IMR-90 (cell line): ENCODE data around the gene LIN52. TPM values are rescaled to one million over a fixed set of nuclear protein-coding genes. Genes with fewer than 3 reads are reported as not detected.

Experiments used
- ATAC-seq: fragments of 200-7000 bp; cut with Tn5 transposase; 2 replicates; pipeline ENCODE4 v1.9.1; 2020; ENCODE audit warnings: low read depth, mild to moderate bottlenecking, moderate library complexity
- BruUV-seq: library from RNA; stranded (reverse); fragments of 400-500 nt; replicated peaks from 2 replicates; lab custom pipeline; 2021; lab: Mats Ljungman, UMichigan
- CTCF ChIA-PET: fragments of 300-600 bp; formaldehyde crosslinking; extraction: SDS; loops from one replicate; lab custom pipeline; 2021; ENCODE audit warnings: antibody characterized with exemption; lab: Yijun Ruan, JAX
- POLR2A ChIA-PET: fragments of 300-600 bp; sonication (Branson Sonifier 250); formaldehyde crosslinking; loops from one replicate; lab custom pipeline; 2022; ENCODE audit warnings: antibody characterized with exemption; ENCODE audit not compliant: unreplicated experiment; lab: Charles Lee
- DNase-seq: peaks from one replicate; pipeline ENCODE4 v3.0.0; 2013
- H2AFZ ChIP-seq: replicated peaks from 2 replicates; pipeline ENCODE3; 2013; ENCODE audit warnings: low read length, mild to moderate bottlenecking; ENCODE audit not compliant: poor library complexity
- H2AK5ac ChIP-seq: 2 replicates; pipeline ENCODE4 v1.6.1; 2013; ENCODE audit warnings: low read depth, low read length, inconsistent platforms
- H2AK9ac ChIP-seq: replicated peaks from 2 replicates; pipeline ENCODE3; 2013; ENCODE audit warnings: mild to moderate bottlenecking, low read depth, low read length, moderate library complexity; ENCODE audit not compliant: poor library complexity
- H2BK120ac ChIP-seq: 2 replicates; pipeline ENCODE4 v1.6.1; 2013; ENCODE audit warnings: low read depth, low read length, inconsistent platforms
- H2BK15ac ChIP-seq: 3 replicates; pipeline ENCODE4 v1.6.1; 2013; ENCODE audit warnings: low read depth, low read length, inconsistent platforms
- H2BK20ac ChIP-seq: 2 replicates; pipeline ENCODE4 v1.6.1; 2013; ENCODE audit warnings: low read depth, mild to moderate bottlenecking, inconsistent platforms, low read length, moderate library complexity
- H2BK5ac ChIP-seq: 2 replicates; pipeline ENCODE4 v1.6.1; 2013; ENCODE audit warnings: mild to moderate bottlenecking, low read depth, low read length, inconsistent platforms; ENCODE audit not compliant: poor library complexity, severe bottlenecking
- H3K14ac ChIP-seq: replicated peaks from 2 replicates; pipeline ENCODE4 v1.6.1; 2013; ENCODE audit warnings: low read depth, low read length, inconsistent platforms
- H3K18ac ChIP-seq: 2 replicates; pipeline ENCODE4 v1.6.1; 2013; ENCODE audit warnings: low read depth, low read length, control low read depth
- H3K23ac ChIP-seq: 2 replicates; pipeline ENCODE4 v1.6.1; 2013; ENCODE audit warnings: low read depth, low read length, inconsistent platforms
- H3K27ac ChIP-seq: 2 replicates; pipeline ENCODE4 v1.5.1; 2013; ENCODE audit warnings: mild to moderate bottlenecking, control low read depth, low read length; ENCODE audit not compliant: insufficient read depth
- H3K27me3 ChIP-seq: 2 replicates; pipeline ENCODE4 v1.6.1; 2013; ENCODE audit warnings: low read length; ENCODE audit not compliant: control insufficient read depth, insufficient read depth
- H3K36me3 ChIP-seq: 2 replicates; pipeline ENCODE4 v1.6.1; 2013; ENCODE audit warnings: low read length, mixed read lengths; ENCODE audit not compliant: control insufficient read depth, insufficient read depth
- H3K4ac ChIP-seq: 2 replicates; pipeline ENCODE4 v1.6.1; 2013; ENCODE audit warnings: low read depth, low read length, inconsistent platforms
- H3K4me1 ChIP-seq: 2 replicates; pipeline ENCODE4 v1.6.1; 2013; ENCODE audit warnings: low read length, mixed read lengths; ENCODE audit not compliant: control insufficient read depth, insufficient read depth
- H3K4me2 ChIP-seq: 2 replicates; pipeline ENCODE4 v1.6.1; 2013; ENCODE audit warnings: low read depth, mild to moderate bottlenecking, control low read depth, low read length, moderate library complexity
- H3K4me3 ChIP-seq: 2 replicates; pipeline ENCODE4 v1.5.1; 2013; ENCODE audit warnings: low read depth, mild to moderate bottlenecking, control low read depth, low read length, moderate library complexity; ENCODE audit not compliant: insufficient read depth
- H3K56ac ChIP-seq: 2 replicates; pipeline ENCODE4 v1.6.1; 2013; ENCODE audit warnings: low read length, inconsistent platforms; ENCODE audit not compliant: insufficient read depth; ENCODE audit errors: extremely low read depth
- H3K79me1 ChIP-seq, 2 experiments: 2 replicates each; pipeline ENCODE4 v1.6.1; 2013; ENCODE audit warnings: low read length in 2 of 2, inconsistent platforms in 1 of 2, low read depth in 1 of 2
- H3K9ac ChIP-seq: 2 replicates; pipeline ENCODE4 v1.6.1; 2013; ENCODE audit warnings: low read depth, low read length, control low read depth
- H3K9me1 ChIP-seq: 2 replicates; pipeline ENCODE4 v1.6.1; 2013; ENCODE audit warnings: low read length, inconsistent platforms; ENCODE audit not compliant: insufficient read depth
- H3K9me3 ChIP-seq: 2 replicates; pipeline ENCODE4 v1.6.1; 2013; ENCODE audit warnings: low read length; ENCODE audit not compliant: control insufficient read depth, insufficient read depth
- H4K20me1 ChIP-seq: 2 replicates; pipeline ENCODE4 v1.6.1; 2013; ENCODE audit warnings: low read length, inconsistent platforms; ENCODE audit not compliant: insufficient read depth
- H4K5ac ChIP-seq: 2 replicates; pipeline ENCODE4 v1.6.1; 2013; ENCODE audit warnings: mild to moderate bottlenecking, low read depth, low read length, control low read depth
- H4K8ac ChIP-seq, 2 experiments: 2 replicates each; pipeline ENCODE4 v1.6.1; 2013; ENCODE audit warnings: low read depth in 2 of 2, low read length in 2 of 2, control low read depth in 1 of 2, inconsistent platforms in 1 of 2
- H4K91ac ChIP-seq: 2 replicates; pipeline ENCODE4 v1.6.1; 2013; ENCODE audit warnings: low read depth, low read length, inconsistent platforms; ENCODE audit not compliant: insufficient read depth
- BHLHE40 ChIP-seq: fragments of 150-350 bp; IDR thresholded peaks from 2 replicates; pipeline ENCODE4 v1.6.1; 2016; ENCODE audit warnings: mild to moderate bottlenecking, low read depth, low read length
- CEBPB ChIP-seq: IDR thresholded peaks from 2 replicates; pipeline ENCODE4 v1.6.1; 2012; ENCODE audit warnings: low read depth, low read length, improper control_type of control experiment
- FOS ChIP-seq: fragments of 150-350 bp; IDR thresholded peaks from 2 replicates; pipeline ENCODE4 v1.6.1; 2016; ENCODE audit warnings: low read depth, low read length
- MAFK ChIP-seq: IDR thresholded peaks from 2 replicates; pipeline ENCODE4 v1.6.1; 2012; ENCODE audit warnings: low read depth, low read length, improper control_type of control experiment
- MAZ ChIP-seq: IDR thresholded peaks from 2 replicates; pipeline ENCODE4 v1.6.1; 2012; ENCODE audit warnings: low read depth, mild to moderate bottlenecking, low read length, improper control_type of control experiment, moderate library complexity, borderline replicate concordance
- MXI1 ChIP-seq: IDR thresholded peaks from 2 replicates; pipeline ENCODE4 v1.6.1; 2012; ENCODE audit warnings: low read depth, mild to moderate bottlenecking, low read length, moderate library complexity, borderline replicate concordance
- POLR2A ChIP-seq: IDR thresholded peaks from 2 replicates; pipeline ENCODE4 v1.6.1; 2012; ENCODE audit warnings: mild to moderate bottlenecking, low read depth, low read length
- RAD21 ChIP-seq: IDR thresholded peaks from 2 replicates; pipeline ENCODE4 v1.6.1; 2012; ENCODE audit warnings: low read length, improper control_type of control experiment
- RCOR1 ChIP-seq: IDR thresholded peaks from 2 replicates; pipeline ENCODE4 v1.6.1; 2012; ENCODE audit warnings: mild to moderate bottlenecking, low read length, improper control_type of control experiment; ENCODE audit not compliant: insufficient replicate concordance
- SMC3 ChIP-seq: fragments of 150-350 bp; IDR thresholded peaks from 2 replicates; pipeline ENCODE4 v1.6.1; 2016; ENCODE audit warnings: low read depth, mild to moderate bottlenecking, antibody characterized with exemption, low read length, moderate library complexity
- USF2 ChIP-seq: fragments of 150-350 bp; IDR thresholded peaks from 2 replicates; pipeline ENCODE4 v1.6.1; 2017; ENCODE audit warnings: mild to moderate bottlenecking, antibody characterized with exemption, low read length, low read depth
- WGBS, 2 experiments: methylation state at CpG; one replicate each; pipeline versions ENCODE4 v1.1.5 to v1.1.7; 2013; ENCODE audit warnings: missing lambda C conversion rate in 2 of 2; ENCODE audit not compliant: insufficient read length in 1 of 2; ENCODE audit errors: extremely low coverage in 2 of 2; 5-methylcytosine and 5-hydroxymethylcytosine counted together
- dilution Hi-C: fragments of 300-500 bp; cut with HindIII; formaldehyde crosslinking; loops from one replicate; pipeline ENCODE4 v1.14.3; 2018; ENCODE audit warnings: low sequenced_read_pairs; ENCODE audit not compliant: unreplicated experiment
- in situ Hi-C: fragments of 300-500 bp; cut with MboI; formaldehyde crosslinking; loops from 3 replicates; pipeline ENCODE4 v1.14.3; 2019; ENCODE audit warnings: low sequenced_read_pairs, inconsistent platforms, mixed read lengths
- intact Hi-C: fragments of 100-400 bp; cut with micrococcal nuclease; formaldehyde crosslinking; loops from 2 replicates; pipeline ENCODE4 v1.10.0; 2022
- polyA plus RNA-seq, 3 experiments: library from polyadenylated mRNA; depleted of rRNA; stranded (reverse); fragments of >200 nt; gene quantifications; 2 replicates each; pipeline ENCODE4 v1.2.3, GENCODE V29; 2012; ENCODE audit warnings: low replicate concordance in 1 of 3
- total RNA-seq: library from RNA; depleted of rRNA; stranded (reverse); fragments of >200 nt; gene quantifications from 2 replicates; pipeline ENCODE4 v1.2.3, GENCODE V29; 2012
- TF ChIP-seq, protein P1 (sequence below): conservative IDR thresholded peaks from 2 replicates; pipeline ENCODE4 v1.5.1; 2012; ENCODE audit warnings: mild to moderate bottlenecking, low read depth, low read length, improper control_type of control experiment

The LIN52 gene
- total and polyA plus RNA-seq, 2 of the 4 experiments (the other 2 are of a cell fraction): 6.1 to 11.5 TPM

DNA sequence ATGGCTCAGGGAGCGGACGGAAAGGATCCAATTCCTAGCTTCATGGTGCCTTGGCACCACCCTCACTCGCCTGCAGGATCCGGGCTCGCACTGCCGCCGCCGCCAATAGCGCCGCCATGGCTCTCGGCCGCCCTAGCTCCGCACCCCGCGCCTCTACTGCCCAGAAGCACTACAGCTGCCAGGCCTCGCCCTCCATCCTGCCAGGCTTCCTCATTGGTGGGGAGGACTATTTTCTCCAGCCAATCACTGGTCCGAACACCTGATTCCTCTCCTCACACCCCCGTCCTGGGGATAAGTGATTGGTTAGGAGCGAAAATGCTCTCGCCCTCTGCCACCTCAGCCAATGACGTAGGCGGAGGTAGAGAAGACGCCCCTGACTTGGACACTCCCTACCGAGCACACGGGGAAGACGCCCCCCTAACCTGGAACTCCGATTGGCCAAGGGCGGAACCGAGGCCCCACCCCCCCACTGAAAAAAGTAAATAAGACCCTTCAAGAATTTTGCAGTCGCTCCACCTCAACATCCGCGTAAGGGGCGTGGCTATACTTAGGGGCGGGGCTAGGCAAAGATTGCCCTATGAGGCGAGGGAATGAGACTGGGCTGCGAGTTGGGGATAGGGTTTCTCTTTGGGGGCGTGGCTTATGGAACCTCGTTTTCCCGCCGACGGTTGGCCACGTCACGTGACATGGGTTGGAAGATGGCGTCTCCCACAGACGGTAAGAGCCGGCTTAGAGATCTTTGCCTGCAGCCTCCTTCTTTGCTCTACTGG lies at the start of gene LIN52, which contains the start of gene ALDH6A1 (continued):
- TF ChIP-seq USF2: peak; percentile 98
- TF ChIP-seq MAZ: peak; percentile 52; the same call in 1 of the 2 replicates
- peak; percentile 83 for TF ChIP-seq BHLHE40
- peak; percentile 57 for TF ChIP-seq POLR2A

- H3K9me3 ChIP-seq: no peaks in the 10 kb centered on the region
- no peak overlapping the region for H2AK5ac ChIP-seq
- ATAC-seq: peak; percentile 90
- in situ Hi-C loops: loop anchor here (25.0 kb wide), 1 partner anchor 523 kb away; no protein-coding TSS in a partner anchor
- no peak overlapping the region for H3K18ac ChIP-seq
- intact Hi-C loops: loop anchor here (5.0 kb wide), 1 partner anchor 308 kb away; no protein-coding TSS in a partner anchor
- no peak overlapping the region for H4K8ac ChIP-seq
- H3K4me3 ChIP-seq: no peak overlapping the region
- H2AK9ac ChIP-seq: no peak overlapping the region
- H4K5ac ChIP-seq: no peak overlapping the region
- CTCF ChIA-PET: no interaction called here
- H2AFZ ChIP-seq: no peak overlapping the region
- H3K56ac ChIP-seq: no peak overlapping the region
- dilution Hi-C loops: no loop called here
- no peak overlapping the region for H3K14ac ChIP-seq
- POLR2A ChIA-PET: no interaction called here
- no peak overlapping the region for H3K4ac ChIP-seq
- no peak overlapping the region for H2BK120ac ChIP-seq
- no peaks in the 10 kb centered on the region for H3K9me1 ChIP-seq
- H2BK20ac ChIP-seq: no peak overlapping the region
- no TSS peak for BruUV-seq
- DNase-seq: peak; percentile 80
- no peaks in the 10 kb centered on the region for H3K36me3 ChIP-seq
- H3K27ac ChIP-seq: no peak overlapping the region
- H3K27me3 ChIP-seq: no peaks in the 10 kb centered on the region
- no peak overlapping the region for H2BK15ac ChIP-seq
- no peak overlapping the region for H2BK5ac ChIP-seq
- no peaks in the 10 kb centered on the region for H3K79me1 ChIP-seq
- H3K4me1 ChIP-seq: no peaks in the 10 kb centered on the region
- H3K23ac ChIP-seq: no peak overlapping the region
- H3K9ac ChIP-seq: no peak overlapping the region
- 67% methylated on average over 1 of the region's 4 CpGs; no CpG with 5 or more reads in 1 of the 2 experiments for WGBS, 2 experiments
- no peaks in the 10 kb centered on the region for H4K20me1 ChIP-seq
- H4K91ac ChIP-seq: no peak overlapping the region
- H3K4me2 ChIP-seq: no peak overlapping the region
- TF ChIP-seq USF2: no peak
- no peak for TF ChIP-seq RCOR1
- TF ChIP-seq FOS: no peak
- TF ChIP-seq MXI1: no peak
- no peak for TF ChIP-seq CEBPB
- no peak for TF ChIP-seq SMC3
- no peak for TF ChIP-seq MAZ
- no peak for TF ChIP-seq POLR2A
- TF ChIP-seq, protein P1, sequence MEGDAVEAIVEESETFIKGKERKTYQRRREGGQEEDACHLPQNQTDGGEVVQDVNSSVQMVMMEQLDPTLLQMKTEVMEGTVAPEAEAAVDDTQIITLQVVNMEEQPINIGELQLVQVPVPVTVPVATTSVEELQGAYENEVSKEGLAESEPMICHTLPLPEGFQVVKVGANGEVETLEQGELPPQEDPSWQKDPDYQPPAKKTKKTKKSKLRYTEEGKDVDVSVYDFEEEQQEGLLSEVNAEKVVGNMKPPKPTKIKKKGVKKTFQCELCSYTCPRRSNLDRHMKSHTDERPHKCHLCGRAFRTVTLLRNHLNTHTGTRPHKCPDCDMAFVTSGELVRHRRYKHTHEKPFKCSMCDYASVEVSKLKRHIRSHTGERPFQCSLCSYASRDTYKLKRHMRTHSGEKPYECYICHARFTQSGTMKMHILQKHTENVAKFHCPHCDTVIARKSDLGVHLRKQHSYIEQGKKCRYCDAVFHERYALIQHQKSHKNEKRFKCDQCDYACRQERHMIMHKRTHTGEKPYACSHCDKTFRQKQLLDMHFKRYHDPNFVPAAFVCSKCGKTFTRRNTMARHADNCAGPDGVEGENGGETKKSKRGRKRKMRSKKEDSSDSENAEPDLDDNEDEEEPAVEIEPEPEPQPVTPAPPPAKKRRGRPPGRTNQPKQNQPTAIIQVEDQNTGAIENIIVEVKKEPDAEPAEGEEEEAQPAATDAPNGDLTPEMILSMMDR: no peak
- no peak for TF ChIP-seq RAD21
- no peak for TF ChIP-seq MAFK
- no peak for TF ChIP-seq BHLHE40
Observed at GRCh38 chr14:74035556-74035955, 49.2 kb upstream of the LIN52 start.
